GM23338 (cell line): ENCODE data around the gene CNST. TPM values are rescaled to one million over a fixed set of nuclear protein-coding genes. Genes with fewer than 3 reads are reported as not detected.

Experiments
- CREB1 ChIP-seq: fragments of 250-450 bp; sonication (Bioruptor Pico); IDR thresholded peaks from 2 replicates; pipeline ENCODE4 v1.5.0; 2020; ENCODE audit warnings: low read depth, mild to moderate bottlenecking, moderate library complexity
- ETS1 ChIP-seq: IDR thresholded peaks from 2 replicates; pipeline ENCODE4 v1.6.1; 2016; ENCODE audit warnings: antibody characterized with exemption
- EZH2phosphoT487 ChIP-seq: fragments of 200-600 bp; sonication (generic); IDR thresholded peaks from one replicate; pipeline ENCODE4 v1.8.1; 2018; ENCODE audit warnings: antibody characterized with exemption; ENCODE audit not compliant: unreplicated experiment
- JUNB ChIP-seq: IDR thresholded peaks from one replicate; pipeline ENCODE4 v1.6.1; 2016; ENCODE audit warnings: antibody characterized with exemption; ENCODE audit not compliant: unreplicated experiment
- POLR2AphosphoS5 ChIP-seq: IDR thresholded peaks from 2 replicates; pipeline ENCODE4 v1.6.1; 2016; ENCODE audit warnings: antibody characterized with exemption, low read depth
- REST ChIP-seq: IDR thresholded peaks from one replicate; pipeline ENCODE4 v1.6.1; 2018; ENCODE audit warnings: antibody characterized with exemption; ENCODE audit not compliant: unreplicated experiment
- STAT1 ChIP-seq: IDR thresholded peaks from one replicate; pipeline ENCODE4 v1.6.1; 2016; ENCODE audit warnings: antibody characterized with exemption; ENCODE audit not compliant: unreplicated experiment
- ZNF114 ChIP-seq: fragments of 250-450 bp; sonication (Bioruptor Pico); IDR thresholded peaks from 2 replicates; pipeline ENCODE4 v1.5.0; 2020; ENCODE audit warnings: mild to moderate bottlenecking, moderate library complexity
- ZNF462 ChIP-seq: fragments of 250-450 bp; sonication (Bioruptor Pico); IDR thresholded peaks from 2 replicates; pipeline ENCODE4 v1.5.0; 2020; ENCODE audit warnings: mild to moderate bottlenecking, moderate library complexity
- polyA plus RNA-seq: library from polyadenylated mRNA; unstranded; fragments of >200 nt; fragmentation: Nextera tagmentation; extraction: Ambion mirVana; gene quantifications from 2 replicates; pipeline ENCODE4 v1.2.1, GENCODE V29; 2016
- total RNA-seq: library from RNA; depleted of rRNA; stranded (reverse); fragments of >200 nt; shearing (Covaris generic); gene quantifications from 2 replicates; pipeline ENCODE4 v1.2.3, GENCODE V29; 2014

Gene CNST
- total and polyA plus RNA-seq, 2 experiments from 2014 or later: 8.1 to 17.6 TPM

- TF ChIP-seq ZNF462 (CRISPR knock-in tag): no peak
- TF ChIP-seq REST: no peak
- TF ChIP-seq STAT1: no peak
- no peak for TF ChIP-seq JUNB
- TF ChIP-seq CREB1: no peak
- no peak for TF ChIP-seq POLR2AphosphoS5
- no peak for TF ChIP-seq EZH2phosphoT487
- no peak for TF ChIP-seq ZNF114 (CRISPR knock-in tag)
- TF ChIP-seq ETS1: no peak
These were observed 15.9 kb upstream of the CNST start (continued) for GRCh38 chr1:246550402-246550801.
